K562 (cell line): ENCODE data around the gene UBLCP1. TPM values are rescaled to one million over a fixed set of nuclear protein-coding genes. Genes with fewer than 3 reads are reported as not detected.
A peak's percentile ranks its signal among the peaks of the same experiment; 100 is the strongest.

Experiments
- AFF1 ChIP-seq, 2 experiments: fragments of 450-650 bp; IDR thresholded peaks; 2 replicates each; pipeline ENCODE4 v1.6.1; 2018; ENCODE audit warnings: mild to moderate bottlenecking in 2 of 2, low read depth in 1 of 2; ENCODE audit not compliant: partially characterized antibody in 2 of 2
- ARID3A ChIP-seq: IDR thresholded peaks from 2 replicates; pipeline ENCODE4 v1.6.1; 2012; ENCODE audit warnings: low read depth, low read length, improper control_type of control experiment, borderline replicate concordance
- DPF2 ChIP-seq: fragments of 450-650 bp; IDR thresholded peaks from 2 replicates; pipeline ENCODE4 v1.6.1; 2016
- EP300 ChIP-seq: IDR thresholded peaks from 2 replicates; pipeline ENCODE4 v1.6.1; 2012; ENCODE audit warnings: low read length, improper control_type of control experiment
- EP400 ChIP-seq: fragments of 450-650 bp; IDR thresholded peaks from 2 replicates; pipeline ENCODE4 v1.6.1; 2017; ENCODE audit warnings: antibody characterized with exemption, mild to moderate bottlenecking, moderate library complexity
- L3MBTL2 ChIP-seq: fragments of 450-650 bp; IDR thresholded peaks from 2 replicates; pipeline ENCODE4 v1.6.1; 2016; ENCODE audit warnings: mild to moderate bottlenecking, moderate library complexity
- MAFG ChIP-seq: fragments of 450-650 bp; conservative IDR thresholded peaks from 2 replicates; pipeline ENCODE4 v1.6.1; 2016; ENCODE audit warnings: missing genetic modification characterization, missing compliant biosample characterization
- MTA1 ChIP-seq: fragments of 450-650 bp; IDR thresholded peaks from 2 replicates; pipeline ENCODE4 v1.6.1; 2017; ENCODE audit warnings: borderline replicate concordance
- MTA2 ChIP-seq: fragments of 450-650 bp; IDR thresholded peaks from 2 replicates; pipeline ENCODE4 v1.6.1; 2016; ENCODE audit warnings: low read depth
- NFE2 ChIP-seq: IDR thresholded peaks from 2 replicates; pipeline ENCODE4 v1.6.1; 2014; ENCODE audit warnings: antibody characterized with exemption, low read depth
- NRF1 ChIP-seq, 2 experiments: fragments of 450-650 bp; IDR thresholded peaks in 1 of 2; conservative IDR thresholded peaks in 1 of 2; 2 replicates each; pipeline ENCODE4 v1.6.1; 2014; ENCODE audit warnings: mild to moderate bottlenecking in 2 of 2
- RBM17 ChIP-seq: fragments of 200-400 bp; formaldehyde crosslinking; IDR thresholded peaks from 2 replicates; pipeline ENCODE4 v1.6.1; 2017; ENCODE audit warnings: low read depth, mild to moderate bottlenecking, low read length, borderline replicate concordance
- SMARCE1 ChIP-seq: fragments of 450-650 bp; IDR thresholded peaks from 2 replicates; pipeline ENCODE4 v1.7.1; 2016; ENCODE audit warnings: mild to moderate bottlenecking
- TBP ChIP-seq: optimal IDR thresholded peaks from 2 replicates; pipeline ENCODE3; 2011; ENCODE audit warnings: low read depth, low read length, improper control_type of control experiment
- ZNF589 ChIP-seq: fragments of 200-800 bp; sonication (Bioruptor generic); IDR thresholded peaks from 2 replicates; pipeline ENCODE4 v1.6.1; 2016; ENCODE audit warnings: low read depth, missing genetic modification characterization, missing compliant biosample characterization
- polyA plus RNA-seq, 8 experiments: library from polyadenylated mRNA; depleted of rRNA in 4 of 8; stranded (reverse) in 5 of 8; unstranded in 3 of 8; fragments of >200 nt; fragmentation: Nextera tagmentation in 2 of 8; fragmentation: Illumina TruSeq in 1 of 8; extraction: Ambion mirVana in 2 of 8; extraction: Trizol in 1 of 8; gene quantifications; 2 replicates each; pipeline versions ENCODE4 v1.2.1 to v1.2.3, GENCODE V29; 2011 to 2014; ENCODE audit warnings: inconsistent platforms in 1 of 8, missing spikeins in 1 of 8
- total RNA-seq, 7 experiments: library from RNA; depleted of rRNA in 6 of 7; stranded (reverse); fragments of >200 nt in 6 of 7; fragmentation: Illumina TruSeq in 2 of 7; extraction: Trizol in 2 of 7; gene quantifications; 2 replicates each; pipeline versions ENCODE4 v1.2.1 to v1.2.3, GENCODE V29; 2011 to 2021; ENCODE audit warnings: low replicate concordance in 1 of 7
- TF ChIP-seq, protein P1 (sequence below), 2 experiments: fragments of 450-650 bp; conservative IDR thresholded peaks; 2 replicates each; pipeline ENCODE4 v1.6.1; 2017; ENCODE audit warnings: mild to moderate bottlenecking in 2 of 2, moderate library complexity in 2 of 2
- TF ChIP-seq, protein P2 (sequence below): fragments of 450-650 bp; conservative IDR thresholded peaks from 2 replicates; pipeline ENCODE4 v1.6.1; 2016; ENCODE audit warnings: missing genetic modification characterization, low read depth, mild to moderate bottlenecking, missing compliant biosample characterization, moderate library complexity
- TF ChIP-seq, protein P3 (sequence below), 3 experiments: fragments of 200-800 bp in 1 of 3; sonication (Bioruptor generic) in 1 of 3; sonication (generic) in 1 of 3; formaldehyde crosslinking in 1 of 3; IDR thresholded peaks; 2 replicates each; pipeline versions ENCODE4 v1.6.1 to v1.8.0; 2016 to 2022; ENCODE audit warnings: mild to moderate bottlenecking in 2 of 3, missing compliant biosample characterization in 2 of 3, missing genetic modification characterization in 2 of 3, missing genetic modification reagents in 1 of 3

UBLCP1 gene
- total and polyA plus RNA-seq, 9 of the 15 experiments (the other 6 are each of a cell fraction or from before 2014, with no cell fraction given) = 18.8 to 39.8 (median 30.2) TPM

- TF ChIP-seq, protein P1, sequence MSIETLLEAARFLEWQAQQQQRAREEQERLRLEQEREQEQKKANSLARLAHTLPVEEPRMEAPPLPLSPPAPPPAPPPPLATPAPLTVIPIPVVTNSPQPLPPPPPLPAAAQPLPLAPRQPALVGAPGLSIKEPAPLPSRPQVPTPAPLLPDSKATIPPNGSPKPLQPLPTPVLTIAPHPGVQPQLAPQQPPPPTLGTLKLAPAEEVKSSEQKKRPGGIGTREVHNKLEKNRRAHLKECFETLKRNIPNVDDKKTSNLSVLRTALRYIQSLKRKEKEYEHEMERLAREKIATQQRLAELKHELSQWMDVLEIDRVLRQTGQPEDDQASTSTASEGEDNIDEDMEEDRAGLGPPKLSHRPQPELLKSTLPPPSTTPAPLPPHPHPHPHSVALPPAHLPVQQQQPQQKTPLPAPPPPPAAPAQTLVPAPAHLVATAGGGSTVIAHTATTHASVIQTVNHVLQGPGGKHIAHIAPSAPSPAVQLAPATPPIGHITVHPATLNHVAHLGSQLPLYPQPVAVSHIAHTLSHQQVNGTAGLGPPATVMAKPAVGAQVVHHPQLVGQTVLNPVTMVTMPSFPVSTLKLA (conservative IDR thresholded peaks at IDR 0.05) = 0 out of 4 replicates have a peak, but pooled peaks of 1 of the 2 experiments have one; percentile 9
- peak; percentile 38; the same call in 1 of the 2 replicates for TF ChIP-seq L3MBTL2
- 0 out of 2 replicates have a peak, but pooled peaks have one; percentile 31 for TF ChIP-seq MTA1
- 0 out of 2 replicates have a peak, but pooled peaks have one; percentile 38 for TF ChIP-seq ARID3A
- peak in 1 of 2 experiments; percentile 42 for TF ChIP-seq AFF1 (IDR thresholded peaks at IDR 0.05; ENCODE audit: low read depth in 1 of 2, partially characterized antibody in 2 of 2)
- TF ChIP-seq DPF2 = peak; percentile 69
- TF ChIP-seq NFE2 = peak; percentile 69; the same call in 1 of the 2 replicates
- TF ChIP-seq MAFG (tag) = peak; percentile 67
- peak; percentile 18 to 27; a peak in 1 of 4 replicates for TF ChIP-seq NRF1 (conservative IDR thresholded peaks at IDR 0.05 in 1 of 2, IDR thresholded peaks at IDR 0.05 in 1 of 2)
- TF ChIP-seq, protein P2, sequence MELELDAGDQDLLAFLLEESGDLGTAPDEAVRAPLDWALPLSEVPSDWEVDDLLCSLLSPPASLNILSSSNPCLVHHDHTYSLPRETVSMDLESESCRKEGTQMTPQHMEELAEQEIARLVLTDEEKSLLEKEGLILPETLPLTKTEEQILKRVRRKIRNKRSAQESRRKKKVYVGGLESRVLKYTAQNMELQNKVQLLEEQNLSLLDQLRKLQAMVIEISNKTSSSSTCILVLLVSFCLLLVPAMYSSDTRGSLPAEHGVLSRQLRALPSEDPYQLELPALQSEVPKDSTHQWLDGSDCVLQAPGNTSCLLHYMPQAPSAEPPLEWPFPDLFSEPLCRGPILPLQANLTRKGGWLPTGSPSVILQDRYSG (tag) = 0 out of 2 replicates have a peak, but pooled peaks have one; percentile 29
- no peak for TF ChIP-seq RBM17
- TF ChIP-seq EP400 = peak; percentile 13; the same call in 1 of the 2 replicates
- peak; percentile 67; the same call in 1 of the 2 replicates for TF ChIP-seq SMARCE1
- TF ChIP-seq MTA2 = no peak
- no peak for TF ChIP-seq TBP
- 0 out of 2 replicates have a peak, but pooled peaks have one; percentile 46 for TF ChIP-seq ZNF589 (CRISPR knock-in tag)
- TF ChIP-seq, protein P3, sequence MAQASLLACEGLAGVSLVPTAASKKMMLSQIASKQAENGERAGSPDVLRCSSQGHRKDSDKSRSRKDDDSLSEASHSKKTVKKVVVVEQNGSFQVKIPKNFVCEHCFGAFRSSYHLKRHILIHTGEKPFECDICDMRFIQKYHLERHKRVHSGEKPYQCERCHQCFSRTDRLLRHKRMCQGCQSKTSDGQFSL (CRISPR knock-in tag; IDR thresholded peaks at IDR 0.05) = 0 out of 2 replicates have a peak, but pooled peaks have one; percentile 23
- TF ChIP-seq, protein P3 (tag; IDR thresholded peaks at IDR 0.05) = no peak
- TF ChIP-seq EP300 = peak; percentile 64
Observed at GRCh38 chr5:159240301-159240870, 22.7 kb upstream of the UBLCP1 start (continued).
